Measurements from ENCODE around the gene SYT8. TPM values are rescaled to one million over a fixed set of nuclear protein-coding genes. Genes with fewer than 3 reads are reported as not detected.

The SYT8 gene
- total and polyA plus RNA-seq, 2 experiments from 2014 or later: not detected

- H3K79me2 ChIP-seq (ENCODE audit: insufficient read depth): no peaks in the 10 kb centered on the region
- peaks cover 4% of the 10 kb centered on the region for H3K4me1 ChIP-seq (ENCODE audit: insufficient read depth)
- in situ Hi-C loops (cut with MboI): loop anchor here (10.0 kb wide), 1 partner anchor 121 kb away; the partner anchor contains the start of gene KRTAP5-6
- no peak for DNase-seq
- no peaks in the 10 kb centered on the region for H3K9me3 ChIP-seq (ENCODE audit: low read depth)
- H3K36me3 ChIP-seq (ENCODE audit: low read depth): no peaks in the 10 kb centered on the region
- TF ChIP-seq EZH2phosphoT487 (IDR thresholded peaks at IDR 0.05; ENCODE audit: insufficient read depth, low read depth) (no peak), EZH2 (IDR thresholded peaks at IDR 0.05; ENCODE audit: insufficient read depth, poor library complexity, severe bottlenecking) (no peak)
- no peak overlapping the region for H3K4me2 ChIP-seq (ENCODE audit: unreplicated experiment)
- no peaks in the 10 kb centered on the region for H3F3A ChIP-seq (ENCODE audit: insufficient read depth)
- no peaks in the 10 kb centered on the region for H3K9me2 ChIP-seq (ENCODE audit: insufficient read depth)
- no peaks in the 10 kb centered on the region for H4K20me1 ChIP-seq (ENCODE audit: insufficient read depth)
- H3K27me3 ChIP-seq (replicated peaks; ENCODE audit: insufficient read depth): peaks cover 69% of the 10 kb centered on the region
- H3K27ac ChIP-seq: no peak overlapping the region
- H2AFZ ChIP-seq: no peak overlapping the region
- no peak overlapping the region for H3K4me3 ChIP-seq
- no peak overlapping the region for H3K9ac ChIP-seq
- 44 to 56% methylated on average over 8 of the region's 8 CpGs for WGBS, 2 experiments (ENCODE audit: low coverage in 1 of 2, low lambda C conversion rate in 2 of 2, missing lambda C conversion rate in 2 of 2)
These were observed 19.5 kb upstream of the SYT8 start for GRCh38 chr11:1815311-1815710.

GRCh38 chr11:1815751-1816150, 19.0 kb upstream of the SYT8 start:
- H3K9ac ChIP-seq: no peak overlapping the region
- no peaks in the 10 kb centered on the region for H3K9me2 ChIP-seq (ENCODE audit: insufficient read depth)
- H3K9me3 ChIP-seq (ENCODE audit: low read depth): no peaks in the 10 kb centered on the region
- no peaks in the 10 kb centered on the region for H3F3A ChIP-seq (ENCODE audit: insufficient read depth)
- no peaks in the 10 kb centered on the region for H3K79me2 ChIP-seq (ENCODE audit: insufficient read depth)
- no peaks in the 10 kb centered on the region for H4K20me1 ChIP-seq (ENCODE audit: insufficient read depth)
- H3K27ac ChIP-seq: no peak overlapping the region
- H3K4me1 ChIP-seq (ENCODE audit: insufficient read depth): peaks cover 9% of the 10 kb centered on the region
- H3K36me3 ChIP-seq (ENCODE audit: low read depth): no peaks in the 10 kb centered on the region
- no peak overlapping the region for H3K4me3 ChIP-seq
- in situ Hi-C loops (cut with MboI): loop anchor here (10.0 kb wide), 1 partner anchor 121 kb away; the partner anchor contains the start of gene KRTAP5-6
- no peak overlapping the region for H3K4me2 ChIP-seq (ENCODE audit: unreplicated experiment)
- TF ChIP-seq EZH2 (IDR thresholded peaks at IDR 0.05; ENCODE audit: insufficient read depth, poor library complexity, severe bottlenecking) (no peak), EZH2phosphoT487 (IDR thresholded peaks at IDR 0.05; ENCODE audit: insufficient read depth, low read depth) (no peak)
- 36 to 41% methylated on average over 7 of the region's 7 CpGs for WGBS, 2 experiments (ENCODE audit: low coverage in 1 of 2, low lambda C conversion rate in 2 of 2, missing lambda C conversion rate in 2 of 2)
- H3K27me3 ChIP-seq (replicated peaks; ENCODE audit: insufficient read depth): peaks cover 69% of the 10 kb centered on the region
- DNase-seq: no peak
- no peak overlapping the region for H2AFZ ChIP-seq

GRCh38 chr11:1817000-1817399, 17.8 kb upstream of the SYT8 start:
- no peak for DNase-seq
- no peak overlapping the region for H2AFZ ChIP-seq
- in situ Hi-C loops (cut with MboI): loop anchor here (10.0 kb wide), 1 partner anchor 122 kb away; the partner anchor contains the start of gene KRTAP5-6
- H3K4me1 ChIP-seq (ENCODE audit: insufficient read depth): peaks cover 9% of the 10 kb centered on the region
- H3K9ac ChIP-seq: no peak overlapping the region
- peaks cover 58% of the 10 kb centered on the region for H3K27me3 ChIP-seq (replicated peaks; ENCODE audit: insufficient read depth)
- TF ChIP-seq EZH2 (IDR thresholded peaks at IDR 0.05; ENCODE audit: insufficient read depth, poor library complexity, severe bottlenecking) (no peak), EZH2phosphoT487 (IDR thresholded peaks at IDR 0.05; ENCODE audit: insufficient read depth, low read depth) (no peak)
- WGBS, 2 experiments (ENCODE audit: low coverage in 1 of 2, low lambda C conversion rate in 2 of 2, missing lambda C conversion rate in 2 of 2): 60 to 66% methylated on average over 5 of the region's 5 CpGs
- no peaks in the 10 kb centered on the region for H3K9me2 ChIP-seq (ENCODE audit: insufficient read depth)
- H3K36me3 ChIP-seq (ENCODE audit: low read depth): no peaks in the 10 kb centered on the region
- H3K4me2 ChIP-seq (ENCODE audit: unreplicated experiment): no peak overlapping the region
- H3K9me3 ChIP-seq (ENCODE audit: low read depth): no peaks in the 10 kb centered on the region
- no peaks in the 10 kb centered on the region for H3F3A ChIP-seq (ENCODE audit: insufficient read depth)
- H3K4me3 ChIP-seq: no peak overlapping the region
- no peak overlapping the region for H3K27ac ChIP-seq
- no peaks in the 10 kb centered on the region for H3K79me2 ChIP-seq (ENCODE audit: insufficient read depth)
- no peaks in the 10 kb centered on the region for H4K20me1 ChIP-seq (ENCODE audit: insufficient read depth)

DNA sequence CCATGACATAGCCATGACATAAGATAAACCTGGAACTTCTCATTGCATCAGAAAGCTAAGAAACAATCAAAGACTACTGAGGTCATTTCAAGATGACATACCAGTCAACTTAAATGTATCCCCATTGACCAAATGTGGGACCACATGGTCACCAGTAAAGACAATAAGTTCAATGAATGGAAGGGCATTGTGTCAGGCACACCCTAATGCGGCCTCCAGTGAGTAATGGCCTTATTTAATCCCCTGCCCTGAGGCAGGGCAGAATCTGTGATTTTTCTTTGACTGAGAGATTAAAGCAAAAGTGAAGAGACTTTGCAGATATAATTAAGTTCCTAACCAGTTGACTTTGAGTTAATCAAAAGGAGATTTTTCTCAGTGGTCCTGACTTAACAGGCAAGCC, 17.3 kb upstream of the SYT8 start:
- H2AFZ ChIP-seq: no peak overlapping the region
- H3F3A ChIP-seq (ENCODE audit: insufficient read depth): no peaks in the 10 kb centered on the region
- no peaks in the 10 kb centered on the region for H3K36me3 ChIP-seq (ENCODE audit: low read depth)
- no peak overlapping the region for H3K4me3 ChIP-seq
- TF ChIP-seq EZH2 (IDR thresholded peaks at IDR 0.05; ENCODE audit: insufficient read depth, poor library complexity, severe bottlenecking) (no peak), EZH2phosphoT487 (IDR thresholded peaks at IDR 0.05; ENCODE audit: insufficient read depth, low read depth) (no peak)
- H3K79me2 ChIP-seq (ENCODE audit: insufficient read depth): no peaks in the 10 kb centered on the region
- no peak overlapping the region for H3K27ac ChIP-seq
- peaks cover 54% of the 10 kb centered on the region for H3K27me3 ChIP-seq (replicated peaks; ENCODE audit: insufficient read depth)
- 9 to 17% methylated on average over 1 of the region's 1 CpG for WGBS, 2 experiments (ENCODE audit: low coverage in 1 of 2, low lambda C conversion rate in 2 of 2, missing lambda C conversion rate in 2 of 2)
- in situ Hi-C loops (cut with MboI): loop anchor here (10.0 kb wide), 1 partner anchor 123 kb away; the partner anchor contains the start of gene KRTAP5-6
- no peak overlapping the region for H3K9ac ChIP-seq
- DNase-seq: no peak
- peaks cover 9% of the 10 kb centered on the region for H3K4me1 ChIP-seq (ENCODE audit: insufficient read depth)
- H3K9me3 ChIP-seq (ENCODE audit: low read depth): no peaks in the 10 kb centered on the region
- no peaks in the 10 kb centered on the region for H4K20me1 ChIP-seq (ENCODE audit: insufficient read depth)
- no peak overlapping the region for H3K4me2 ChIP-seq (ENCODE audit: unreplicated experiment)
- no peaks in the 10 kb centered on the region for H3K9me2 ChIP-seq (ENCODE audit: insufficient read depth)

Data from GM23248 (cell line).